ENCODE measurements around the gene NAV2.

NAV2 gene

DNA sequence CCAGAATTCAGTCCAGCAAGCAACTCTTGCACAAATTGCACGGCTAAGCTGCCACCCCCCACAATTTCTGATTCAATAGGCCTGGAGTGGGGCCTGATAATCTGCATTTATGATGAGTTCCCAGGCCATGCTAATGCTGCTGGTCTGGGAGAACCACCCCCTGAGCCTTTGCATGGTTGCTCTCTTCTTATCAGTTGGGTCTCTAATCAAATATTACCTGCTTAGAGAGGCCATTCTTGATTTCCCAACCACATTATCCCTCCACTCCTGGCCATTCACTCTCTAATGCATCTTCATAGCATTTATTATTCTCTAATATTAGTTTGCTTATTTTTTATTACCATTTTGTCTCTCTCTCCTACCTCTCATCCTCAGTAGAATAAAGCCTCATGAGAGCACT lies 99.5 kb downstream of the NAV2 start:
- Mint-ChIP-seq H3K27me3 (ENCODE audit: low read depth, poor library complexity) (peaks cover 11% of the 10 kb centered on the region), H3K4me1 (peaks cover 48% of the 10 kb centered on the region), H3K9me3 (no peaks in the 10 kb centered on the region), H3K4me3 (no peak overlapping the region), H3K27ac (no peak overlapping the region), H3K36me3 (ENCODE audit: low read depth) (no peaks in the 10 kb centered on the region)
- no peak for DNase-seq
- TF ChIP-seq, protein P1, sequence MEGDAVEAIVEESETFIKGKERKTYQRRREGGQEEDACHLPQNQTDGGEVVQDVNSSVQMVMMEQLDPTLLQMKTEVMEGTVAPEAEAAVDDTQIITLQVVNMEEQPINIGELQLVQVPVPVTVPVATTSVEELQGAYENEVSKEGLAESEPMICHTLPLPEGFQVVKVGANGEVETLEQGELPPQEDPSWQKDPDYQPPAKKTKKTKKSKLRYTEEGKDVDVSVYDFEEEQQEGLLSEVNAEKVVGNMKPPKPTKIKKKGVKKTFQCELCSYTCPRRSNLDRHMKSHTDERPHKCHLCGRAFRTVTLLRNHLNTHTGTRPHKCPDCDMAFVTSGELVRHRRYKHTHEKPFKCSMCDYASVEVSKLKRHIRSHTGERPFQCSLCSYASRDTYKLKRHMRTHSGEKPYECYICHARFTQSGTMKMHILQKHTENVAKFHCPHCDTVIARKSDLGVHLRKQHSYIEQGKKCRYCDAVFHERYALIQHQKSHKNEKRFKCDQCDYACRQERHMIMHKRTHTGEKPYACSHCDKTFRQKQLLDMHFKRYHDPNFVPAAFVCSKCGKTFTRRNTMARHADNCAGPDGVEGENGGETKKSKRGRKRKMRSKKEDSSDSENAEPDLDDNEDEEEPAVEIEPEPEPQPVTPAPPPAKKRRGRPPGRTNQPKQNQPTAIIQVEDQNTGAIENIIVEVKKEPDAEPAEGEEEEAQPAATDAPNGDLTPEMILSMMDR (IDR thresholded peaks at IDR 0.05) = no peak

DNA sequence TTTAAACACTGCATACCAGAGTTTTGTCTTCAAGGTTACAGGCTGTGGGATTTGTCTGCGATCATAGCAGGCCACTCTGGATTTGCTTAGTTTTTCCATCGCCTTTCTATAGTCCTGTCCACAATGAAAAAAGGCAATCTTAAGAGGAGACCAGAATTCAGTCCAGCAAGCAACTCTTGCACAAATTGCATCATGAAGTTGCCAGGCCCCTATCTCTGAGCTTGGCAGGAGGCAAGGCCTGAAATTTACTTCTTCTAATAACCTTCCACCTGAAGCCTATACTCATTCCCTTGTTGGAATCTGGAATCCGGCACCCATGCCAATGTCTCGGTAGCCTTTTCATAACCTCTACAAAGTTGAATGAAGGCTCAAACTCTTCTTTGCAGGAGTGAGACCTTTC lies 100.1 kb downstream of the NAV2 start:
- Mint-ChIP-seq H3K27ac (no peak overlapping the region), H3K36me3 (ENCODE audit: low read depth) (no peaks in the 10 kb centered on the region), H3K4me3 (no peak overlapping the region), H3K27me3 (ENCODE audit: low read depth, poor library complexity) (peaks cover 7% of the 10 kb centered on the region), H3K9me3 (no peaks in the 10 kb centered on the region), H3K4me1 (peaks cover 49% of the 10 kb centered on the region)
- TF ChIP-seq, protein P1 (IDR thresholded peaks at IDR 0.05) = no peak
- DNase-seq = no peak

DNA sequence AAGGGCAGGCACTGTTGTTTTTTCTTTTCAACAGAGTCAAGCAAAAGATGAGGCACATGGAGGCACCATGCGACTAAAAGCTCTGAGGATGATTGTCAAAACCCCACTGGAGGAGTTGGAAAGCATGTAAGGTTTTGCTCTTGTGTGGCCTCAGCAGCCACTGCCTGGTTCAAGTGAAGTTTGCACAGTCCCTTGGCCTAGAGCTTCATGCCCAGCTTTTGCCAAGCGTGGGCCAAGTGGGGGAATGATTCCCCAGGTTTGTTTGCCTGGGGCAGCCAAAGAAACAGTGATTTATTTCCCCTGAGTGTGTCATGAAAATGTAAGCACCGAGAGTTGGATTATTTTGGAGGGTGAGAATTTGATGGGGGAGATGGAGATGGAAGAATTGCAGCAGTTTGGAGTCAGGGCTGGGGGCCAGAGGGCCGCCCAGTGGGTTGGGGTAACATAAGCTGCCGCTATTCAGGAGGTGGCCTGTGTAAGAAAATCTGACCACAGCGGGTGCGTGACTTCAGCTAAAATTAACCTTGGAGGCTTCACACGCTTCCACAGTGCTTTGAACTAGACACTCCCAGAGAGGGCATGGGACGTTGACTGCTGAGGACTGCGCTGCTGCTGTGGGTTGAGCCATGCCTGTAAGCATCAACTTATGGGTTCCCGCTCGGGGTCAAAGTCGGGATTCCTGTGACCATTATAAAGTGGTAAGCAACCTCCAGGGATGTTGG lies 100.7 kb downstream of the NAV2 start:
- Mint-ChIP-seq H3K27ac (no peak overlapping the region), H3K9me3 (no peaks in the 10 kb centered on the region), H3K4me1 (peaks cover 52% of the 10 kb centered on the region), H3K27me3 (ENCODE audit: low read depth, poor library complexity) (peaks cover 7% of the 10 kb centered on the region), H3K36me3 (ENCODE audit: low read depth) (no peaks in the 10 kb centered on the region), H3K4me3 (no peak overlapping the region)
- TF ChIP-seq, protein P1 (IDR thresholded peaks at IDR 0.05) = no peak
- no peak for DNase-seq

DNA sequence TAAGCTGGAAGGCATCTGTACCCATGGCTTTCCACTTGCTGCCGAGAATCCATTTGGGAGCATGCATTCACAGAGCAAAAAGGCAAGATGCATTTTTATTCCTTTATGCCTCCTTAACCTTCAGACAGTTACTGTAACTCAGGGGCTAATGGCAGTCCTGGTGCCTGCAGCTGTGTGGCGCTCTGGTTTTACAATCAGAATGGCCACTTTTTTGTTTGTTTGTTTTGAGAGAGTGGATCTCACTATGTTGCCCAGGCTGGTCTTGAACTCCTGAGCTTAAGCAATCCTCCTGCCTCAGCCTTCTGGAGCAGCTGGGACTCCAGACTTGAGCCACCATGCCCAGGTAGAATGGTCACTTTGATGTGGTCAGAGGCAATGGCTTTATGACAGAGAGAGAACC lies 101.8 kb downstream of the NAV2 start:
- TF ChIP-seq, protein P1 (IDR thresholded peaks at IDR 0.05) = no peak
- no peaks in the 10 kb centered on the region for H3K9me3 Mint-ChIP-seq
- DNase-seq = no peak
- H3K4me3 Mint-ChIP-seq = no peak overlapping the region
- H3K27ac Mint-ChIP-seq = no peak overlapping the region
- peaks cover 60% of the 10 kb centered on the region for H3K4me1 Mint-ChIP-seq
- no peaks in the 10 kb centered on the region for H3K36me3 Mint-ChIP-seq (ENCODE audit: low read depth)
- peaks cover 12% of the 10 kb centered on the region for H3K27me3 Mint-ChIP-seq (ENCODE audit: low read depth, poor library complexity)

DNA sequence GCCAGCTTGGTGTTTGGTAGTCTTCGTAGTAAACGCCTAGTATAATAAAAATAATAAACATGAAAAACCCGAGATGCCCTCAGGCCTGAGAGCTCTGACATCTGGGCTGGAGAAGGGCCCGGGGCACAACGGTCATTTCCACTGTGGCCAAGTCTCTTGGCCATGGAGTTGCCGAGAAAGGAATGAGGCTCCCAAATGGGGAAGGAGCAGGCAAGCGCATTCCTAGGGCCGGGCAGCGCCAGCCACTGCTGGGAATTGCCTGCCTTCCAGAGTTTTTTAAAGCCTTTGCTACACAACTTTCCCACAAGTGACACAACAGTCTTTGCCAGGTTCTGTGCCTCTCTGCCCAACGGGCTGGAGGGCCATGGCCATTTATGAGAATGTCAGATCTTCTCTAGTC lies 103.4 kb downstream of the NAV2 start:
- Mint-ChIP-seq H3K36me3 (ENCODE audit: low read depth) (no peaks in the 10 kb centered on the region), H3K4me3 (no peak overlapping the region), H3K4me1 (peaks cover 65% of the 10 kb centered on the region), H3K27ac (no peak overlapping the region), H3K9me3 (no peaks in the 10 kb centered on the region), H3K27me3 (ENCODE audit: low read depth, poor library complexity) (peaks cover 12% of the 10 kb centered on the region)
- TF ChIP-seq, protein P1 (IDR thresholded peaks at IDR 0.05) = no peak
- DNase-seq = no peak

DNA sequence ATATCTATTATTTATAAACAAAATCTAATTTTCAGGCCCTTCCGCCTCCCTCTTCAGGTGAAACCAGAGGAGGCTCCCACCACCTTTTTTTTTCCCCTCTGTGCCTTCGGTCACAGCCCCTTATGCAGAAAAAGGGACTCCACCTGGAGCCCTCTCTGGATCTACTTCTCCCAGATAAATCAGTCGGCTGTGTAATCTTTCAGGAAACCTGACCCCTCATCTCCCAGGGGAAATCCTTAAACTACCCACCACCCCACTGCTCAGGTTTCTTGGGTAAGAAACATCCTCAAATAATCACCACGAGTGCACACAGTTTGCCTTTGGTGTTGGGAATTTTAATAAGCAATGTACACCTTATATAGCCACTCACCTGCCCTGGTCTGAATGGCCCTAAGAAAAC lies 104.2 kb downstream of the NAV2 start:
- Mint-ChIP-seq H3K4me3 (peak overlapping the region; percentile 20), H3K9me3 (no peaks in the 10 kb centered on the region), H3K36me3 (ENCODE audit: low read depth) (no peaks in the 10 kb centered on the region), H3K27me3 (ENCODE audit: low read depth, poor library complexity) (peaks cover 12% of the 10 kb centered on the region), H3K4me1 (peaks cover 58% of the 10 kb centered on the region), H3K27ac (no peak overlapping the region)
- TF ChIP-seq, protein P1 (IDR thresholded peaks at IDR 0.05) = no peak
- no peak for DNase-seq
